ENCODE results near the gene RAB33A.

DNA sequence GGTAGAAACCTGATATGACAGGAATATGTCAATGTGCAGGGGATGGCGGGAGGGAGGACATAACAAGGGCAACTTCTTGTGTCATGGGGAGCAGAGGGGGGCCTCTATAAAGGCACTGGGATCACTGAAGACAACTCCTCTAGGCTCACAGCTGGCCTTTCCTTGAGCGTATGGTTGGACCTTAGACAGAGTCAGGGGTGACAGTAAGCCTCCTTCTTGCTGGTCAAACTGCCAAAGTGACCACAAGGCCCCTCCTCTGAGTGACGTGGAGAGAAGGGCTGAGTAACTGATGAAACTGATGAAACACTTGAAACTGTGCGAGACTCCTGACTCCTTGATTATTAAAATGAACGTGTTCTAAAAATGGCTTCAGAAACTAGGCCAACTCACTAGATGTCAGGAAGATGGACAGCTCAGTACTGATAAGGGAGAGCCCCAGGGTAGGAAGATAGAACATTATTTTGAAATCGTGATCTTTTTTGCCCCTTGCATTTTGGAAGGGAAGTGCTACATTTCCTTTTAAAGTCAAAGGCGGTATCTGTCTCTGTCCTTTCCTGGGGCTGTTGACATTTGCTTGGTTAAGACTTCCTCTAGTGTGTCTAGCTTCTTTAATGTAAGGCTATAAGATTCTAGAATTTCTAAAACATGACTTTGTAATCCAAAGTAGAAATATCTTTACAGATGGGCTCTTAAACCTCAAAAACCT is 1.6 kb downstream of the RAB33A start:
- TF ChIP-seq, protein P1, sequence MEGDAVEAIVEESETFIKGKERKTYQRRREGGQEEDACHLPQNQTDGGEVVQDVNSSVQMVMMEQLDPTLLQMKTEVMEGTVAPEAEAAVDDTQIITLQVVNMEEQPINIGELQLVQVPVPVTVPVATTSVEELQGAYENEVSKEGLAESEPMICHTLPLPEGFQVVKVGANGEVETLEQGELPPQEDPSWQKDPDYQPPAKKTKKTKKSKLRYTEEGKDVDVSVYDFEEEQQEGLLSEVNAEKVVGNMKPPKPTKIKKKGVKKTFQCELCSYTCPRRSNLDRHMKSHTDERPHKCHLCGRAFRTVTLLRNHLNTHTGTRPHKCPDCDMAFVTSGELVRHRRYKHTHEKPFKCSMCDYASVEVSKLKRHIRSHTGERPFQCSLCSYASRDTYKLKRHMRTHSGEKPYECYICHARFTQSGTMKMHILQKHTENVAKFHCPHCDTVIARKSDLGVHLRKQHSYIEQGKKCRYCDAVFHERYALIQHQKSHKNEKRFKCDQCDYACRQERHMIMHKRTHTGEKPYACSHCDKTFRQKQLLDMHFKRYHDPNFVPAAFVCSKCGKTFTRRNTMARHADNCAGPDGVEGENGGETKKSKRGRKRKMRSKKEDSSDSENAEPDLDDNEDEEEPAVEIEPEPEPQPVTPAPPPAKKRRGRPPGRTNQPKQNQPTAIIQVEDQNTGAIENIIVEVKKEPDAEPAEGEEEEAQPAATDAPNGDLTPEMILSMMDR (IDR thresholded peaks at IDR 0.05; ENCODE audit: low read depth, low read length), result no peak
- no peak for TF ChIP-seq EZH2phosphoT487 (IDR thresholded peaks at IDR 0.05; ENCODE audit: low read depth)

Measured in OCI-LY3 (cell line).